ENCODE measurements around the gene HTR7.

HTR7 gene

DNA sequence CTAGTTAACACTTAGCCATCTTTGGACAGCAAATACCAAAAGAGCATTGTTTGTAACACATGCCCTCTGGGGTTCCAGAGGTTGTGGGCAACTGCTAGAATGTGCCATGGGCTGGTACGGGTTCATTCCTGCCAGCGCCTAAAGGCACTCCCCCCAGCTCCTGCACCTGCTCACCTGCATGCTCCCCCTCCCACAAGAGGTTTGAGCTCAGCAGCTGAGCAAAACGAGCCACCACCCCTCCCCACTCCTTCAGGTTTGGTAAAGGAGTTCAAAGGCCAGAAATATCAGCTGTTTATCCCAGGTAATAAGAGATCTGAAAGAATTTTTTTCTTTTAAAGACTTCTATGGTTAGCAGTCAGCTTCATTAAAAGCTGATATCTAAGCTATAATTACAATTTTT lies 53.5 kb downstream of the HTR7 start:
- DNase-seq (ENCODE audit: low read depth, low spot score): no peak

DNA sequence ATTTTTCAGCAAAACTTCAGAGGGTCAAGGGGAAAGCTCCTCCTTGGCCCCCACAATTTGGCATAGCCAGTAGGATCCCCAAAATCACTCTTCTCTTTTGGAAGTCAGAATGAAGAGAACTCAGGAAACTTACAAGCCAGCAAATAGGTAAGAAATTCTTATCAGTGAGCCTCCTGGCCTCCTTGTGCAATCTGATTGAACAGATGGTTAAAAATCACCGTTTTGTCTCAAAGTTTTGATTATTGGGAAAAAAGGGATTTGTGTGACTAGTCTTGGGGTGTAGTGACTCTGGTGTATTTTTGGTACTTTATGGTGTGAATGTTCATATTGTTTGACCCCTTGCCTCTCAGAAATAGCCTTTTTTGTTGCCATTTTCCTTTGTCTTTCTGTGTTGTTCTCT lies 56.2 kb downstream of the HTR7 start:
- DNase-seq (ENCODE audit: low read depth, low spot score): no peak

DNA sequence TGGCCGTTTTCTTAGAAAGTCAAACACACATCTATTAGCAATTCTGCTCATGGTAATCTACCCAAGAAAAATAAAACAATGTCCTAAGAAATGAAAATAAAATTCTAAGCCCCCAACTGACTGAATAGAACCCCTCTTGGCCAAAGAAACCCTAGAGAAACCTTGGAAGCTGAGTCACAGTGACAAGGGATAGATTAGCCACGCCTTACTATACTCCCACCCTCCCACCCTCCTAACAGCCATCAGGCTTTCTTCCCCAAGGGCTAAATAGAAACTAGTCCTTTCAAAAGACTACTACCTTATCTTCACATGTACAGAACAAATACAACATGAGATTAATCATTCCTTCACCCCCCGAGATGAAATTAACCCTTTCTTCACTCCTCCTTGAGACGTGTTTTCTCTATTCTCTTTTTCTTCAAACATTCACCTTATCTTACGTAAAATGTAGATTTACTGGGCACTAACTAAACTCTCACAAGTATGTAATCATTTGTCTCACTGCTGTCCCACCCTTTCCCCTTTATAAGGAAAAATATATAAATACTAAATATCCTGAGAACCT lies 57.5 kb downstream of the HTR7 start:
- DNase-seq (ENCODE audit: low read depth, low spot score): no peak

DNA sequence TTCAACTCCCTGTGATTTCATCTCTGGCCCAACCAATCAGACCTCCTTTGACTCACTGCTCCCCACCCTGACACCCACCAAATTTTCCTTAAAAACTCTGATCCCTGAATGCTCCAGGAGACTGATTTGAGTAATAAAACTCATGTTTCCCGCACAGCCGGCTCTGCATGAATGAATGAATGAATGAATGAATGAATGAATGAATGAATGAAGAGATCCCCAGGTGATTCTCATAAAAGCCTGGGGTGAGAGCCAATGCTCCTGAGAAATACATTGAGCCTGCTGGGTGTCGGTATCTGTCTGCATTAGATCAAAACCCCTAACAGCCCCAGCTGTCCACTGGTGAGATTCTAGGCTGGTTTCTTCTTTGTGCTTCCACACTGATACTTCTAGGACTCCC lies 58.7 kb downstream of the HTR7 start:
- no peak for DNase-seq (ENCODE audit: low read depth, low spot score)

DNA sequence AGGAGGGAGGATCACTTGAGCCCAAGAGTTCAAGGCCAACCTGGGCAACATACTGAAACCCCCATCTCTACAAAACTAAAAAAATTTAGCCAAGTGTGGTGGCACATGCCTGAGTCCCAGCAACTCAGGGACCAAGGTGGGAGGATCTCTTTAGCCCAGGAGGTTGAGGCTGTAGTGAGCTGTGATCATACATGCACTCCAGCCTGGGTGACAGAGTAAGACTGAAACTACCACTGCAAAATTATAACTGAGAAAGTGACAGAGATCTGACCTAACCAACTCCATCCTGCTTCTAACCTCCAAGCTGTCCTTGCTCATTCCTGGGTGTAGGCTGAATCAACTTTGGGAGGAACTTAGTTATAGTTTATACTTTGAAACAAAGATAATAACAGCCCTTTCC lies 59.4 kb downstream of the HTR7 start:
- no peak for DNase-seq (ENCODE audit: low read depth, low spot score)

DNA sequence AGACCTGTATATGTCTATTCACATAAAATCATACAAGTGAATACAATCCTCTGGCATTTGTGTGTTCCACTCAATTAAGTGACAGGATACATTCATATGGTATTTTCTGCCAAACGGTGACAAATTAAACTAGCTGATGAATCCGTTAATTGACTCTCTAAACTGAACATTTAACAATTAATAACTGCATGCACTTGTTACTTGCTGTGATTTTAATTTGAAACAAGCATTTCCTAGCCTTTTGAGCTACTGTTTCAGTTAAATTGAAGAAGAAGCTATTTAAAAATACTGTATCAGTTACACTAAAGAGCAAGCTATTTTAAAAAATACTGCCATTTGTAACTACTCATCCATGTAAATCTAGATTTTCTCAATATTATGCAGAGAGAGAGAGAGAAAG lies 67.4 kb downstream of the HTR7 start:
- no peak for DNase-seq (ENCODE audit: low read depth, low spot score)

DNA sequence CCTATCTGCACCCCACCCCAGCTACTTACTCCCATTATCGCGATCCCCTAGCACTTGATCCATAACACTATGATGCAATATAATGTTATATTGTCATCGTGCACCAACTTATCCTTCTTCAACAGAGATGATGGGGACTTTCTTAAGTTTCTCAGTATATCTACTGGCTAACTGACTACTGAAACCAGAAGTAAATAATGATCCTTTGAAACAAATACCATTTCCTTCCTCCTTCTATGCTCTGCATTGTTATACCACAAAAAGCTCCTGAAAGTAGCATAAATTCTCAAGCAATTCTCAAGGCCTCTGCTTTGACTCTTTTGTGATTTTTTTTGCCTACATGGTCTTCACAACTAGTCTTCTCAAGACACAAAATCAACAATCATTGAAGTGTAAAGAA lies 68.9 kb downstream of the HTR7 start:
- DNase-seq (ENCODE audit: low read depth, low spot score): no peak

DNA sequence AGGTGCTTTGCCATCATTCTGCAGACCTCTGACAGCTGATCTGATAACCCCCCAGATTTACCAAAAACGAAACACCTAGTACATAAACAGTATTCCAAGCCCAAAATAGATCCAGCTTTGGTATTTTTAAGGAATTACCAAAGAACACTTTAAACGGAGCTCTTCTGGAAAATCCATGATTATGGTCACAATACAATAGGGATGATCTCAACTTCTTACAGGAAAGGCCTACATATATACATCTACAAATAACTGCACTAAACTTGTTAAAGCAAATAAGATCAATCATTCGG lies 69.7 kb downstream of the HTR7 start:
- DNase-seq (ENCODE audit: low read depth, low spot score): no peak

DNA sequence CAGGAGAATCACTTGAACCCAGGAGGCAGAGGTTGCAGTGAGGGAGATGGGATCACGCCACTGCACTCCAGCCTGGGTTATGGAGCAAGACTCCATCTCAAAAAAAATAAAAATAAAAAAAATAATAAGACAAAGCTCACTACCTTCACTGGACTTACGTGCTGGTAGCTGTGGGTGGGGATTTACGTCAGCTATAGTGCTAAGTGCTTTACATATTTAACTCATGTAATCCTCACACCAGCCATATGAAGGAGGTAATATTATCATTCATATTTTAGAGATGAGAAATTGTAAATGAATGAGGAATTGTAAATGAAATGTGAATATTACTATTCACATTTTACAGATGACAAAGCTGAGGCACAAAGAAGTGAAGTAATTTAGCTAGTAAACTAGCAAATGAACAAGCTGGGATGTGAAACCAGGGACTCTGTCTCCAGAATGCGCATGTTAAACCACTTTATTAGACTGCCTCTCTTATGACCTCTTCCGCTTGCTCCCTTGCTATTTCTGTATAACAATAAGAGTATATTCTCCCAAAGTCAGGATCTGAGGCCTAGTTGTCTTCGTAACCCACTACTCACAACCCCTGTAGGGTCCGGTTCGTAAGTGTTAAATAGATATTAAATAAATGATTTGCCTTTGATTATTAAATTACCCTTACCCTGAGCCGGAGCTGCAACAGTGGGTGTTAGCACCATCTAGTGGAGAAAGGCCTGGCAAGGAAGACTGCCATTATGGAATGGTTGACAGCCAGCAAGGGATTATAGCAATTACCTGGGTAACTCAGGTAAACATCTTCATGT lies 70.2 kb downstream of the HTR7 start:
- DNase-seq (ENCODE audit: low read depth, low spot score): peak; percentile 63

DNA sequence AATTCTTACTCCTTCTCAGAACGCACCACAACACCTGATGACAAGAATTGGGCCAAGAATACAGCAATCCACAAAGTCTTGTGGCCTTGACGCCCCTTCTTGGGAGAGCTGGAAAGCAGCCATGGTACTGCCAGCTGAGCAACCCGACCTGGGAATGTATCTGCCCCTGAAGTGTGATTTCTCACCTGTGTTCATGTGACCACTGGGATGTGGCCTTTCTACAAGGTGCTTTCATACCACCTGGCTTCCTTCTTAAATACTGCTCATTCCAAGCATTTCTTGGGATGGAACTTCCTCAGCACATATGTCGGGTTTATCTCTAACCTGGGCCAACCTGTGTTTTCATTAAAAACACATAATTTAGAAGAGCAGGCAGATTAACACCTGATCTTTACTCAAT lies 72.1 kb downstream of the HTR7 start:
- no peak for DNase-seq (ENCODE audit: low read depth, low spot score)

DNA sequence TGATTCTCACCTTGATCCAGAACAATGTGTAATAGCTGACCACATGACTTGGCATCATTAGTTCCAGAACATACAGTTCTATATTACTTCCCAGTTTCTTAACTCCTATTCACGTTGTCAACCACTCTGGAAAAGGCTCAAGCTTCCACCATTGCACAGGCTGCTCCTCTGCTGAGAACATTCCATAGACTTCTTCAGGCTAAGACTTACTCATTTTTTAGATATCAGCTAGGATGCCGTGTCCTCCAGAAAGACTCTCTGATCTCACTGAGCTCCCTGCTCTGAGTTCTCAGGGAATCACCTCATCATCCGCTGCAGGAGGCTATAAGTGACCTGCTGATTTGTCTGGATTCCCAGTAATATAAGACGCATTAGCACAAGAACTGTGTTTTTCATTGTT lies 73.1 kb downstream of the HTR7 start:
- DNase-seq (ENCODE audit: low read depth, low spot score): no peak

DNA sequence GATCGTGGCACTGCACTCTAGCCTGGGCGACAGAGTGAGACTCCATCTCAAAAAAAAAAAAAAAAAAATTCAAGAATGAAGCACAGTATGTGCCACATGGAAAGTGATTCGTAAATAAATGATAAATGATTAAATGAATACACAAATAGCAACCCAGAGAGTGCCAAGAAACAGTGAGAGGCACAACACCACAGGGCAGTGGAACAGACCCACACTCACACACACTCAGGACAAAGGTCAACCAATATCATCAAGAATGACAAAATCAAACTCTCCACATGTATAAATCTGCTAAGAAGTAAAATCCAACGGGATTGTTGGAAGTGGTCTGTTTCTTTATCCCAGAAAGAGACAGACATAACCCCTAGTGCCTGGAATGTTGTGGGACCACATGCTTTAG lies 77.4 kb downstream of the HTR7 start:
- no peak for DNase-seq (ENCODE audit: low read depth, low spot score)

DNA sequence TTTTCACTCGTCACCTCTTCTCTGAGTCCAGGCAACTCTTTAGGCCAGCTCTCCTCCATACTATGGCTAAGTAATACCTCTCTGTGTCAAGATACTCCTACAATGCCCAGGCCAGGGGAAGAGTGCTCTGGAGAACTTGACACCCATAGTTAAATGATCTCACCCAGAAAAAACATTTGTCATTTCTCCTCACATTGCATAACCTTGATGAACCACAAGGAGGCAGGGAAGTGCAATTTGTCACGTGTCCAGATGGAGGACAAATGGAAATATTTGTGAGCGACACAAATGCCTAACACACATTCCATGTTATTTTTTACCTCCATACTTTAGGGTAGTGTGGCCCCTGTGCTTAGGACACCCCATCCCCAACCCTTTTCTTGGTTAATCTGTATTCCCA lies 78.3 kb downstream of the HTR7 start:
- no peak for DNase-seq (ENCODE audit: low read depth, low spot score)

DNA sequence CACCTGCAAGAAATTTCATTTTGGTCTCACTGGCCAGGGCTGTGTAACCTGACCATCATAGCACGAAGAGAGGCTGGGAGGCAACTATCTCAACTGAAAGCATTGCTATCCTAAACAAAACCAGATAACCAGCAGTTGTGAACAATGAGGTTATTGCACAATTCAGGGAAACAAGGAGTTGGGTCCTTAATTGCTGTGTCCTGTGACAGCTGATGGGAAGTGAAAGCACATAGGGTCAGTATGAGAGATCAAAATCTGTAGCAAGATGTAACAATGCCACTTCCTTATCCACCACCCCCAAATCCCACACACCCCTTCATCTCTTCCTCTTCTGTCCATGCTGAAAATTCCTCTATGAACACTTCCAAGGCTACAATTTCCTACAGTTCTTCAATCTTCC lies 80.2 kb downstream of the HTR7 start:
- DNase-seq (ENCODE audit: low read depth, low spot score): no peak

DNA sequence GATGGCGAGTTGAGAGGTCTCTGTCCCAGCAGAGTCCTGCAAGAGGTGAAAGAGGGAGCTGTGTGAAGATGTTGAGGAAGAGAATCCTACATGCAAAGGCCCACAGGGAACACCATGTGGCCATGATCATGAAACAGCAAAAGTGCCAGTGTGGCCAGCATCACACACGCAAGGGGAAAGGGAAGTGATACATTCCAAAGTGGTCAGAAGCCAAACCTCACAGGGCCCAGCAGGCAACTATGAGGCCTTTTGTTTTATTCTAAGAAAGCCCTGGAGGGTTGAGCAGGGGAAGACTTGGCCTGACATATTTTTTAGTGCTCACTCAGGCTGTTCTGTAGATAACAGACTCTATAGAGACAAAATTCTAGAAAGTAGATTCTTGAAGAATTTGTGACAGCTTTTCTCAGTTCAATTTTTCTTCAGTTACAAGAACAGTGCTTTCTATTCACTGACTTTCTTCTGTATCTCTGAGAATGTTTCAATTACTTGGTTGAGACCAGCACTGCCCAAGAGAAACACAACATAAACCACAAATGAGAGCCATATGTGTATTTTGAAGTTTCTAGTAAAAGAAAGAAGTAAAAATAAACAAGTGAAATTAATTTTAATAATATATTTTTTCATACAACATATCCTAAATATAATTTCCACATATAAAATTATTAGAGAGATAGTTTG lies 82.3 kb downstream of the HTR7 start:
- DNase-seq (ENCODE audit: low read depth, low spot score): peak; percentile 54

DNA sequence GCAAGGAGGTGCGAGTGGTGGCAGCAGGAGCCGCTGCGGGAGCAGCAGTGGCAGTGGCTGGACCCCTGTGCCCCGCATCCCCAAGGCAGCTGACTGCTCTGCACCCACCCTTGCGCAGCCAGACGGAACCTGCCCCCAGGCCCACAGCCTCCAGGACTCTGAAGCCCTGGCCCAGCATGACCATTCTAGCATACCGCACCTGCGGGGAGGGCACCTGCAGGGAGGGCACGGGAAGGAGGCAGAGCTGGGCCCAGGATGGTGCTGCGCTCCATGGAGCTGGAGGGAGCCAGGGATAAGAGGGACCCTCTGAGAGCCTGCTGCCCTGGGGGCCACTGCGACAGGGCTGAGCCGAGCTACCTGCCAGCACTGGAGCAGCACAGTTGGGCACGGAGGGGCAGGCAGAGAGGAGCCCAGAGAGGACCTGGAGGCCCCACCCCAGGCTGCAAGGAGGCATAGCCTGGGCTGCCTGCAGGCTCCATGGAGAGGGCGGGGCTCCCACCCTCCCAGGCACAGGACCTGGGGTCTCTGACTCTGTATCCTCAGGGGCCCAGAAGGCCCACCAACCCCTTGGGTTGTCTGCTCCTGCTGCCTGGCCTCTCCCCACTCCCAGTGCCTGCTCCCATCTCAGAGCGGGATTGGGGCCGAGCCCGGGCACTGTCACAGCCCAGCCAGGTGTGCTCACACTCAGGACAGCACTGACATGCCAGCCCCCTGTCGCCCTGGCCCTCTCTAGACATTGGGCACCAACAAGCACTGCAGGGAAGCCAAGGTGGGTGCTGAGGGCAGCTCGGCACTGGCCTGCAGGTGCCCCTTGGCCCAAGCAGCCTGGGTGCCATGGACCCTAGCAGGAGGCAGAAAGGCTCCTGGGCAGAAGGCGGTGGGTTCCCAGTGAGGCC lies 87.6 kb downstream of the HTR7 start:
- no peak for DNase-seq (ENCODE audit: low read depth, low spot score)

DNA sequence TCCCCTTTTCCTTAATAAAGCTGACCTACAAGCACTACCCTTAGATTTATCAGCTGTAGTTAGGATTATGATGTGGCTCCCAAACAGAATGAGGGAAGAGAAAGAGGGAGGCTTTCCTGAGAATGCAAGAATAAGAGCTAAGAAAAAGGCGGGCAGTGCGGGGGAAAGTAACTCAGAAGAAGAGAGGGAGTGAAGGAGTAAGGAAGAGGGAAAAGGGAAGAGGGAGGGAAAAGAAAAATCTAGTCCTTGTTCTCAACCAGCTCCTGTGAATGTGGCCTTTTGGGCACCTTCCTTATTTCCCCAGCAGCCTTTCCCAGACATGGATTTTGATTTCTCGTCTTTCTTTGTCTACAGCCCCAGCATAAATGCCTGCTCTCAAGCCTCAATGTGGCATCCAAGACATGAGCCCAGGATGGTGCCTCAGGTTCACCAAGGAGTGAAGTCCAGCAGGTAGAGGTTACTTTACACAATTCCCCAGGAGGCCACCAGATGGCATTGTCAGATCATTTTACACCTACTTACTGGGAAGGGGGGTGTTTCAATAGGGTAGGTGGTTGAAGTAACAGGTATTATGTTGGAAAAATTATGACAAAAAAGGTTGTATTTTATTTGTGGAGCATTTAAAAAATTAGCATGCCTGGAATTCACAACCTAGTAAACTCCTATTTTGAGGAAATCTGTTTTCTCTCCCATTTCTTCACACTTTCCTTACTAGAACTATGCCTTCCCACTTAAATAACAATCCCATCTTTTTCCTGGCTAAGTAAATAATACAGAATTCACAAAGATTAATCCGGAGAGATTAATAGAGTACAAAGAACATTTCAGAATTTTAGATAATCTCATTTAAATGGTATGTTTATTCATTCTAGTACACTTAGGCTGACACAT lies 106.5 kb downstream of the HTR7 start:
- DNase-seq (ENCODE audit: low read depth, low spot score): peak; percentile 64

DNA sequence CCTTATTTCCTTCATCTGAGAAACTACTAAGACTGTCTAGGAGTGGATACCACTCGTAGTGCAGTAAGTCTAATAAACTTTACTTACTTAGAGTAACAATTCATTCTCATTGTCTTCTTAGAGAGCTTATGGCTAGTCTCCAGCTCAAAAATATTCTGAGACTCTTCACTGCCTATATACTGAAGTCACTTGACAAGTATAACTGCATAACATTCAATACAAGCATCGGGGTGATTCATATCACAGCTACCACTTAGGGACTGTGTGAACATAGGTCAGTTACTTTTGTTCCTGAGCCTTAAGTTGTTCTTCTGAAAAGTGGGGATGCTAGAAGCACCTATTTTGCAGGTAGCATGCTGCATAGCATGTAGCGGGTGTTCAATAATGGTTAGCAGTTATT lies 111.0 kb downstream of the HTR7 start:
- no peak for DNase-seq (ENCODE audit: low read depth, low spot score)

DNA sequence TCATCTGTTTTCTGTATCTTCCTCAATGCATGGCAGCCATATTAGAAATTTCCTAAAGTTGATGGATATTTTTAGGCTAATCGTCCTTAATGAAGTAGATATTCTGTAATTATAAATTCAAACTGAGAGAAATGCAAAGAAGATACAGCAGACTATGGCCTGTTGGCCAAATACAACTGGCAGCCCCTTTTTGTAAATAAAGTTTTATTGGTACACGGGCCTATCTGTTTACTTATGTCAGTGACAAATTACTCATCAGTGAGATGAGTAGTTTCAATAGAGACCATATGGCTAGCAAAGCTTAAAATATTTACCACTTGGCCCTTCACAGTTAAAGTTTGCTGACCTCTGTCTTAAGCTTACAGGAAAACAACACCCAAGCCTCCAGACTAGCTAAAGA lies 112.3 kb downstream of the HTR7 start:
- no peak for DNase-seq (ENCODE audit: low read depth, low spot score)

DNA sequence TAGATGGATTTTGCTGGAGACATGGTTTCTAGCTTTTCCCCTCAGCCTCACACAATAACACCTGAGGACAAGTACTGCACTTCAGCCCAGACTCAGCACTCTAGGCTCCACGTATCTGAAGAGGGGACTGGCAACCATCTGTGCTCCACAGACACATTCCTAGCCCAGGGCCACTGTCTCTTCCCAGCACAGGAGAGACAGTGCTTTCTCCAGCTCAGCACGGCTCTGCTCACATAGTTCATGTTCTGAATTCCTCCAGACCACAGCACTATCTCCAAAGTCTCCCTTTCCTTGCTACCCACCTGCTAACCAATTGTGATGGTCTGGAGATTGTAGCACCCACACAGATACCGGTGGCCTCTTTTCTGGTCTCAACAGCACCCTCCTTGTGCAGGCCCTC lies 114.5 kb downstream of the HTR7 start:
- DNase-seq (ENCODE audit: low read depth, low spot score): no peak

DNA sequence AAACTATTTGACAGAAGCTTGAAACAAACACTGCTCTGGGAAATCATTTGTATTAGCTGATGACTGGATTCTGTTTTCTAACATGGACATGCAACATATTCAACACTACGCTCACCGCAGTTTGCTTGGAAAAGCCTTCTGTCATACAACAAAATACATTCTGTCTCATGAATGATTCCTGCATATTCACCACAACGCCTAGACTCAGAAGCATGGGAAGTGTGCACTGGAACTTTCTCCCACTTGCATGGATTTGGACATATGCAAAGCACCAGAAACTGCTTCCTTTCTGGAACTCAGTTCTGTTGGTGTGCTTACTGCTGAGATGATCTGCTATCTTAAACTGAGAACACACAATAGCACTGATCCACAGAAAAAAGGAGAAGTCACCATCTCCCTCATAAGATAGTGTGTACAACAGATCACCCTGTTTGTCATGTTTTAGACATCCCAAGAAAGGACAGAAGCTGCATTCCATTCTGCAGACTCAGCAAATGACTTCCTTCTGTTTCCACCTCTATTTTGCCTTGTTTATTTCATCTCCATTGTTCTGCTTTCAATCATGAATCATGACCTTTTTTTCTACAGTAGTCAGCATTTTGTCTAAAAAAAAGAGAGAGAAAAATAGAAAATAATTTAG lies 115.8 kb downstream of the HTR7 start:
- DNase-seq (ENCODE audit: low read depth, low spot score): peak; percentile 22
